A673 (cell line): ENCODE results near the gene HECW1. TPM values are rescaled to one million over a fixed set of nuclear protein-coding genes. Genes with fewer than 3 reads are reported as not detected.

Experiments used
- BruUV-seq: library from RNA; stranded (reverse); fragments of 400-500 nt; replicated peaks from 2 replicates; lab custom pipeline; 2021; lab: Mats Ljungman, UMichigan
- CTCF ChIA-PET: fragments of 300-600 bp; sonication (Branson Sonifier 250); formaldehyde crosslinking; loops from one replicate; lab custom pipeline; 2022; ENCODE audit warnings: antibody characterized with exemption; lab: Charles Lee
- POLR2A ChIA-PET: fragments of 300-600 bp; sonication (Branson Sonifier 250); formaldehyde crosslinking; loops from one replicate; lab custom pipeline; 2022; ENCODE audit warnings: antibody characterized with exemption; ENCODE audit not compliant: low non-redundant PET; lab: Charles Lee
- DNase-seq: peaks from one replicate; pipeline ENCODE4 v3.0.0-alpha.2; 2015; ENCODE audit warnings: low spot score
- H3K27ac ChIP-seq: fragments of 200-600 bp; sonication (generic); 2 replicates; pipeline ENCODE4 v1.5.1; 2016; ENCODE audit warnings: mixed run types, low read depth, mild to moderate bottlenecking, mixed read lengths, antibody characterized with exemption, low read length; ENCODE audit not compliant: poor library complexity, severe bottlenecking
- H3K27me3 ChIP-seq: fragments of 200-600 bp; sonication (generic); replicated peaks from 2 replicates; pipeline ENCODE4 v1.6.1; 2017; ENCODE audit warnings: mixed run types, low read depth, mild to moderate bottlenecking, mixed read lengths, antibody characterized with exemption, low read length; ENCODE audit not compliant: insufficient read depth, poor library complexity
- H3K36me3 ChIP-seq: fragments of 200-600 bp; sonication (generic); 2 replicates; pipeline ENCODE4 v1.6.1; 2016; ENCODE audit warnings: mixed run types, mild to moderate bottlenecking, mixed read lengths, antibody characterized with exemption, low read length; ENCODE audit not compliant: insufficient read depth, poor library complexity, severe bottlenecking
- H3K4me1 ChIP-seq: fragments of 200-600 bp; sonication (generic); 2 replicates; pipeline ENCODE4 v1.6.1; 2017; ENCODE audit warnings: mixed run types, mild to moderate bottlenecking, mixed read lengths, antibody characterized with exemption, low read length; ENCODE audit not compliant: insufficient read depth, poor library complexity, severe bottlenecking
- H3K4me3 ChIP-seq: fragments of 200-600 bp; sonication (generic); 2 replicates; pipeline ENCODE4 v1.5.1; 2016; ENCODE audit warnings: low read depth, mixed run types, mild to moderate bottlenecking, mixed read lengths, low read length; ENCODE audit not compliant: poor library complexity, severe bottlenecking
- H3K9me3 ChIP-seq: fragments of 200-600 bp; sonication (generic); 2 replicates; pipeline ENCODE4 v1.6.1; 2016; ENCODE audit warnings: mixed run types, low read depth, mild to moderate bottlenecking, mixed read lengths, antibody characterized with exemption, low read length; ENCODE audit not compliant: poor library complexity, severe bottlenecking
- CTCF ChIP-seq: fragments of 300-800, 200-600 bp; sonication (generic); conservative IDR thresholded peaks from 2 replicates; pipeline ENCODE4 v1.5.1; 2017; ENCODE audit warnings: low read depth, mild to moderate bottlenecking, antibody characterized with exemption, low read length, moderate library complexity, mixed read lengths
- EZH2 ChIP-seq: fragments of 200-600 bp; sonication (generic); IDR thresholded peaks from 2 replicates; pipeline ENCODE4 v1.6.1; 2017; ENCODE audit warnings: borderline replicate concordance, low read depth, mild to moderate bottlenecking, mixed read lengths, antibody characterized with exemption, low read length; ENCODE audit not compliant: poor library complexity, severe bottlenecking
- intact Hi-C: fragments of 100-400 bp; cut with micrococcal nuclease; formaldehyde crosslinking; loops from one replicate; pipeline ENCODE4 v1.10.0; 2022; ENCODE audit not compliant: unreplicated experiment
- total RNA-seq: library from RNA; stranded (reverse); gene quantifications from 2 replicates; pipeline ENCODE4 v1.2.3, GENCODE V29; 2021

HECW1 gene
- total RNA-seq, 1 experiment from 2014 or later = 0.39 TPM

DNA sequence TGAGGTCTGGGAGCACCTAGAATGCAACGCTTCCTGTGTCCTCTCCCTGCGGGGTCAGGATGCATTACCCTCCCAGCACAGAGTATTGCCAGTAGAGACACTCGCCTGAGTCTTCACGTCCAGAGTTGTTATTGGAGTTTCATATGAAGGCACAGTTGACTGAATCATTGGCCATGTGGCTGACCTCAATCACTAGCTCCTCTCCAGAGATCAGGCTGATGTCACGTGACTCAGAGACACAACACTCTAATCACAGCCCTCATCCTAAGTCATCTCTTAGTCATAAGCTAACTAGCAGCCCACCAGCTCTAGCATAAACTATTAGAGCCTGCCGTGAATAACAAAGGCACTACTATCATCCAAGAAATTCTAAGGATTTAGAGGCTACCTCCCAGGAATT is 107.8 kb downstream of the HECW1 start:
- TF ChIP-seq CTCF (no peak), EZH2 (no peak)
- no peaks in the 10 kb centered on the region for H3K4me1 ChIP-seq
- H3K4me3 ChIP-seq = no peak overlapping the region
- H3K36me3 ChIP-seq = no peaks in the 10 kb centered on the region
- DNase-seq = no peak
- H3K27me3 ChIP-seq = no peaks in the 10 kb centered on the region
- H3K9me3 ChIP-seq = no peaks in the 10 kb centered on the region
- intact Hi-C loops = no loop called here
- ChIA-PET POLR2A (no interaction called here), CTCF (no interaction called here)
- no peak overlapping the region for H3K27ac ChIP-seq
- BruUV-seq = no TSS peak

- intact Hi-C loops = no loop called here
- no TSS peak for BruUV-seq
- H3K27ac ChIP-seq = no peak overlapping the region
- CTCF ChIA-PET = no interaction called here
- POLR2A ChIA-PET = no interaction called here
- TF ChIP-seq CTCF (no peak), EZH2 (no peak)
- no peaks in the 10 kb centered on the region for H3K27me3 ChIP-seq
- H3K4me1 ChIP-seq = no peaks in the 10 kb centered on the region
- no peaks in the 10 kb centered on the region for H3K36me3 ChIP-seq
- no peaks in the 10 kb centered on the region for H3K9me3 ChIP-seq
- H3K4me3 ChIP-seq = no peak overlapping the region
- no peak for DNase-seq
These were observed 108.3 kb downstream of the HECW1 start for GRCh38 chr7:43220742-43221141.

DNA sequence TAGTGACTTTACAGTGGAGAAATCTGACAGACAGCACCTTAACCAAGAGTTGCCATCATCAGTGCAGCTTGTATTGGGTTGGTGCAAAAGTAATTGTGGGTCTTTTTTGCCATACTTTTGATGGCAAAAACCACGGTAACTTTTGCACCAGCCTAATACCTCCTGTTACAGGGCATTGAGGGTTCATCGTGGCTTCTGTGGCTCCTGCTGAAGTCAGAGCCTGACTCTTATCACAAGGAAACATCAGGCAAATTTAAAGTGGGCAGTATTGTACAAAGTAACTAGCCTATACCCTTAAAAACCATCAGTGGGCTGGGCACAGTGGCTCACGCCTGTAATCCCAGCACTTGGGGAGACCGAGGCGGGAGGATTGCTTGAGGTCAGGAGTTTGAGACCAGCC is 117.4 kb downstream of the HECW1 start:
- CTCF ChIA-PET = no interaction called here

More for the DNA sequence above, 117.4 kb downstream of the HECW1 start:
- no peak for TF ChIP-seq EZH2
- TF ChIP-seq CTCF = no peak
- H3K27ac ChIP-seq = no peak overlapping the region
- intact Hi-C loops = no loop called here
- H3K36me3 ChIP-seq = no peaks in the 10 kb centered on the region
- no peak for DNase-seq
- no peaks in the 10 kb centered on the region for H3K9me3 ChIP-seq
- no peak overlapping the region for H3K4me3 ChIP-seq
- POLR2A ChIA-PET = no interaction called here
- no peaks in the 10 kb centered on the region for H3K4me1 ChIP-seq
- no peaks in the 10 kb centered on the region for H3K27me3 ChIP-seq
- BruUV-seq = no TSS peak
